Stimulated activated naive B cell treated with anti-CD40 and anti-IgM and Interleukin-4, amounts not matched to agents 10 μg/mL and 1 μg/mL and 100 μg/mL, for 72 hours (primary cell): ENCODE data around the gene CDCA7L.

Experiments used
- ATAC-seq, 2 donors: fragments of 150-1000 bp; cut with Tn5 transposase; replicated peaks; 2 replicates each; pipeline ENCODE4 v1.10.0; 2021; ENCODE audit warnings: moderate library complexity in 1 of 2
- DNase-seq: peaks from one replicate; pipeline ENCODE4 v3.0.0; 2021
- H3K27ac Mint-ChIP-seq: one replicate; pipeline ENCODE4 v1.8.0; 2022; ENCODE audit warnings: mild to moderate bottlenecking, mixed read lengths
- H3K27me3 Mint-ChIP-seq, 2 donors: one replicate each; pipeline ENCODE4 v1.8.0; 2022; ENCODE audit warnings: mixed read lengths in 2 of 2
- H3K36me3 Mint-ChIP-seq, 2 donors: one replicate each; pipeline ENCODE4 v1.8.0; 2022; ENCODE audit warnings: mixed read lengths in 2 of 2, mild to moderate bottlenecking in 1 of 2
- H3K4me1 Mint-ChIP-seq, 2 donors: one replicate each; pipeline ENCODE4 v1.8.0; 2022; ENCODE audit warnings: mixed read lengths in 2 of 2, mild to moderate bottlenecking in 1 of 2
- H3K4me3 Mint-ChIP-seq, 2 donors: one replicate each; pipeline ENCODE4 v1.8.0; 2022; ENCODE audit warnings: mild to moderate bottlenecking in 2 of 2, mixed read lengths in 2 of 2, moderate library complexity in 1 of 2
- H3K9me3 Mint-ChIP-seq, 2 donors: one replicate each; pipeline ENCODE4 v1.8.0; 2022; ENCODE audit warnings: mixed read lengths in 2 of 2, mild to moderate bottlenecking in 1 of 2

Gene CDCA7L

DNA sequence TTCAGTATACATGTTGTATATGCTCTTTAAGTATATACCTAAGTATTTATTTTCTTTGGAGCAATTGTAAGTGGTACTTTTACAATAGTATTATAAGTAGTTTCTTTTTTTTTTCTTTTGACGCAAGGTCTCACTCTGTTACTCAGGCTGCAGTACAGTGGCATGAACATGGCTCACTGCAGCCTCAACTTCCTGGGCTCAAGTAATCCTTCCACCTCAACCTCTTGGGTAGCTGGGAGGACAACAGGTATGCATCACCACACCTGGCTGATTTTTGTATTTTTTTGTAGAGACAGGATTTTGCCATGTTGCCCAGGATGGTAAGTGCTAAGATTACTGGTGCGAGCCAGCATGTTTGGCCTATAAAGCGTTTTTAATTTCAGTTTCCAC is 13.7 kb upstream of the CDCA7L start:
- DNase-seq: no peak
- H3K4me1 Mint-ChIP-seq: peaks cover 17 to 32% of the 10 kb centered on the region in 2 donors
- H3K4me3 Mint-ChIP-seq: no peak overlapping the region
- H3K27me3 Mint-ChIP-seq: no peaks in the 10 kb centered on the region
- no peak overlapping the region for H3K27ac Mint-ChIP-seq
- no peaks in the 10 kb centered on the region for H3K9me3 Mint-ChIP-seq
- H3K36me3 Mint-ChIP-seq: peaks cover 0 to 1% of the 10 kb centered on the region in 2 donors
- ATAC-seq: no peak

DNA sequence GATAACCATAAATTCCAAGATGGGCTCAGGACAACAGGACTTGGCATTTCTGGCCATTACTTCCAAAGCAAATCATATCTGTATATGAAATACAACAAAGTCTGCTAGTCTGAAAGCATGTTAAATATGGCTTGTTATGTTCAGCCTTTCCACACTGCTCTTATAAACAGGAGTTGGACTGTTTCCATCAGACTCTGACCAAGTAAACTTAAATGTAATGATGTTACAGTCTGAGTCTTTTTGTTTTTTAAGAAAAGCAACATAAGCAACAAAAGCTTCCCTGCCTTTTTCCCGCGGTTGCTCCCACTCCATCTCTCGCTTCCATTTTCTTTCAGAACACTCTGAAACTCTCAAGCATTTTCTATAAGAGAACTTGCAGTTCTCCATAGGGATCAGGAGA is 8.1 kb upstream of the CDCA7L start:
- H3K4me3 Mint-ChIP-seq: no peak overlapping the region
- H3K27me3 Mint-ChIP-seq: no peaks in the 10 kb centered on the region
- DNase-seq (no peak), ATAC-seq (no peak)
- no peak overlapping the region for H3K27ac Mint-ChIP-seq
- no peaks in the 10 kb centered on the region for H3K9me3 Mint-ChIP-seq
- H3K4me1 Mint-ChIP-seq: peaks cover 2 to 15% of the 10 kb centered on the region in 2 donors
- H3K36me3 Mint-ChIP-seq: peaks cover 0 to 1% of the 10 kb centered on the region in 2 donors

DNA sequence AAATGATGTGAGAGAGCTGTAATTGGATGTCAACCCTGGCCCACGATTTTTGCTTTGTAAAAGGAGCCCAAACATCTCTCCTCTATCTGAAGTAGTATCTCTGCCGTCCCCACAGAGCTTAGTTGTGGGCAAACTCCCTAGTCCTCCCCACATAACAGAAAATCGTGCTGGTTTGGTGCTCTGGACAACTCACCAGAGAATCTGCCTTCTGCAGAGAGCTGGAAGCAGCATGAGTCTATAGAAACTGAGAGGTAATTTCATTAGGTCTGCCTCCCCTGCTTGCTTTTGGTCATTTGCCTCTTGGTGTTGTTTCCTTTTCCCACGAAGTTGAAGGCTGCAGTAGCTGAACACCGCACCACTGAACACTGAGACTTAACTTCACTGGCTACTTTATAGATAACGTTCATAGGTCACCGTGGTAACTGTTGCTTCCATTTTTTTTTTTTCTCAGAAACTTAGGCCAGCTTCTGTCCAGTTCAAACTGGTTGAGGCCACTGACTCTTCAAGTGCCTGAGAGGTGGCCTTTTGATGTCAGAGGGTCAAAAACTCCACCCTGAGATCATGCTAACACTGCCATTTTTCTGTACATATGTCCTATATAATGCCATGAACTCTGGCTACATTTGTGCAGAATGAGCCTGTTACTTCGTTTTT is 3.3 kb upstream of the CDCA7L start:
- no peaks in the 10 kb centered on the region for H3K36me3 Mint-ChIP-seq
- DNase-seq (no peak), ATAC-seq (no peak)
- H3K4me1 Mint-ChIP-seq: peaks cover 18 to 46% of the 10 kb centered on the region in 2 donors
- no peak overlapping the region for H3K4me3 Mint-ChIP-seq
- no peaks in the 10 kb centered on the region for H3K27me3 Mint-ChIP-seq
- no peak overlapping the region for H3K27ac Mint-ChIP-seq
- H3K9me3 Mint-ChIP-seq: no peaks in the 10 kb centered on the region

DNA sequence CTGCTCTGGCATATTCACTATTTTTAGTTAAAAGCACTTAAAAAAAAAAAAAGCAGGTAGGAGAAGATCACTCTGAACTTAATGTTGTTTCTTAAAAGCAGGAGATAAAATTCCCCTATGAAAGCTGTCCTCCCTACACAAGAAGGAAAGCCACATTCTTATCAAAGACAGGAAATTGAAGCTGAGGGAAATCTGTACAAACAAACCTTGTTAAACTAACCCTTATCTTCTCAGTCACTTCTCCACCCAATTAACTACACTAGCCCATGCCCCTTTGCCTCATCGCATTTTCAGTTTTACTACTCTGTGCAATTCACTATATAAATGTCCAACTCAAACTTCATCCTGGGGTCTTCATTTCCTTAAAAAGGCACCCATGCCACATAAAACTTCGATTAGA is 2.7 kb upstream of the CDCA7L start:
- no peaks in the 10 kb centered on the region for H3K27me3 Mint-ChIP-seq

DNA sequence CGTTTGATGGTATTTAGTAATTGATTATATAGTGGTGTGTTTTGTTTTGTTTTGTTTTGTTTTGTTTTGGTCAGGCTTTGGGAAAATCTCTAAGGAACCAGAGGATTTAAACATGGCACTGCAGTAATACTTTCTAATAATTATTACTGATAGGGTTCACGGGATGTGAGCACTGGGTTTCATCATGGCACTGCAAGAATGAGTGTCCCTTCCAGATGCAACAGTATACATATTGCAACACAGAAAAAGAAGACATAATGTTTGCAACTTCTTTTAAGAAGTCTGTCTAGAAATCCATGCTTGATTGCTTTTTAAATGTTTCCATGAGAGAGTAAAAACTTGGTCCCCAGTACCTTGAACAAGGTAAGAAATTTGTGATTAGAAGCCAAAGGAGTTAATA is 2.2 kb upstream of the CDCA7L start:
- Mint-ChIP-seq H3K9me3 (no peaks in the 10 kb centered on the region), H3K36me3 (peaks cover 0 to 3% of the 10 kb centered on the region in 2 donors), H3K4me3 (no peak overlapping the region), H3K27me3 (no peaks in the 10 kb centered on the region), H3K27ac (no peak overlapping the region), H3K4me1 (peaks cover 23 to 53% of the 10 kb centered on the region in 2 donors)
- no peak for DNase-seq
- ATAC-seq: no peak

More for the DNA sequence above, 2.7 kb upstream of the CDCA7L start:
- no peak overlapping the region for H3K4me3 Mint-ChIP-seq
- peaks cover 19 to 49% of the 10 kb centered on the region in 2 donors for H3K4me1 Mint-ChIP-seq
- H3K36me3 Mint-ChIP-seq: no peaks in the 10 kb centered on the region
- peak overlapping the region; percentile 7 for H3K27ac Mint-ChIP-seq
- ATAC-seq (no peak), DNase-seq (no peak)
- no peaks in the 10 kb centered on the region for H3K9me3 Mint-ChIP-seq

DNA sequence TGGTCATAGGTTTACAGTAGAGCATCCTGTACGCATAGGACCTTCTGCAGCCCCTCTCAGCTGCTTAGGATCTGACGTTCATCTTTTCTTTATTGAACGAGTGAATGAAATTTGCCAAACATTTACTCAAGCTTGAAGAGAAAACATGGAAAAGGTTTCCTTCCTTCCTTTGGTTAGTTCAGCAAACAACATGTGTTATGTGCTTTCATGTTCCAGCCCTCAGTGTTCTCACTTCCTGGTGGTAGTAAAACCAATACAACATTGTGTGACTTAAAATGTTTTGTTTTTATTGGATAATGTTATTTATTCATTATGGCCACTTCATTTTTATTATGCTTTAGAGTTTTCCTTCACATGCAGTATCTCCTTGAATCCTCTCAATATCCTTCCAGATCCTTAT is 1.4 kb upstream of the CDCA7L start:
- Mint-ChIP-seq H3K27me3 (no peaks in the 10 kb centered on the region), H3K27ac (no peak overlapping the region), H3K9me3 (no peaks in the 10 kb centered on the region), H3K36me3 (peaks cover 0 to 4% of the 10 kb centered on the region in 2 donors), H3K4me3 (no peak overlapping the region), H3K4me1 (peaks cover 28 to 62% of the 10 kb centered on the region in 2 donors)
- no peak for DNase-seq
- no peak for ATAC-seq

DNA sequence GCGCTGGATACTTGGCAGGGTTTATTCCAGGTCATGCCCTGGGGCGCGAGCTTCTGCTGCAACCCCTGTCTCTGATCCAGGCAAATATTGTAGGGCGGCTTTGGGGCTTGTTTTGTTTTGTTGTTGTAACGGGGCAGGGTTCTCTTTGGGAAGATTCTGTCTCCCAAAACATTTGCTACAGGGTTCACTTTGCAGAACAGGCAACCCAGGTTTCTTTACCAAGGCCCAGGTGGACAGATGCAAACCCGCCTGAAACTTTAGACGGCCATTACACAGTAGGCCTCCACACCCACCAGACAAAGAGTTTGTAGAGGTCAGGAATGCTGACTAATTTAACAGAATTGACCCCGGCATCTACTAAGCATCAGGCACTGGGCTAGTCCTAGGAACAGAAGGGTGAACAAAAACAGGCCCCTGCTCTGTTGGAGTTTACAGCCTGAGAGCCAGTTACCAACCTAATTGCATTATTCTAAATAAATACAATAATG is 567 bp upstream of the CDCA7L start:
- DNase-seq (no peak), ATAC-seq (no peak)
- Mint-ChIP-seq H3K4me3 (peak overlapping the region; percentile 90 to 94), H3K4me1 (peaks cover 34 to 70% of the 10 kb centered on the region in 2 donors), H3K27ac (peak overlapping the region; percentile 100), H3K36me3 (peaks cover 0 to 4% of the 10 kb centered on the region in 2 donors), H3K27me3 (no peaks in the 10 kb centered on the region), H3K9me3 (no peaks in the 10 kb centered on the region)

DNA sequence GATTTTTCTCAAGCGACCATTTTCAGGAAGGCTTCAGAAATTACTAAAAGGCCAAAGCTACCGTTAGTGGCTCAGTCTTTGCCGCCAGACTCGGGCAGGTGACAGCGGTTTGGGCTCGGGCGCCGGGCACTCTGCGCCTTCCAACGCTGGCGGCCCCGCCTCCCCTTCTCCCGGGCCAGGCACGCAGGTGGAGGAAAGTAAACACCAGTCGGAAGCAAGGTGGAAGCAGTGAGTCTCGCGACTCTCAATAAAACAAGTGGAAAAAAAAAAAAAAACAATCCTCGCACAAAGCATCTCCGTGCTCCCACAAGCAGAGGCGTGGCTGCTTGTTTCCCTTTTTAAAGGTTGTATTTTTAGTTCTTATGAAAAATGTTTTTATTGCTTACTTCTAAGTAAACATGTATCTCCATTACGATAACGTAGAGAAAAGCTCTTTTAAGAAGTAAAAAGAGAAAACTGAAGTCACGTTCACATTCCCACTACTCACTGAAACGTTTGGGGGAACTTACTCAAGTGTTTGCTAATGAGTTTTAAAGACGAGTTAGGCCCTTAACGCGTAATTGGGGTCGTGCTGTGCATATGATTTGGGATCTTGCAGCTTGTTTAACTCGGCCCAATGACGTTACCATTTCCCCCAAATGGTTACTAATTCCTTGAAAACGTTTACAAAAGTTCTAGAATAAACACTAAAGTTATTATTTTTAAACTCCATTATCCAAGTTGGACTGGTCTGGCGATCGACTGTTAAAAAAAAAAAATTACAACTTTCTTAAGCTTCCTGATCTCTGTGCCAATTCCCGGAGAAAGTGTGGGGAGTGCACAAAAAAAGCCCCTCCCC is 864 bp downstream of the CDCA7L start:
- Mint-ChIP-seq H3K9me3 (no peaks in the 10 kb centered on the region), H3K27me3 (no peaks in the 10 kb centered on the region), H3K27ac (peak overlapping the region; percentile 100), H3K36me3 (peaks cover 0 to 4% of the 10 kb centered on the region in 2 donors), H3K4me3 (peak overlapping the region; percentile 90 to 94), H3K4me1 (peaks cover 44 to 84% of the 10 kb centered on the region in 2 donors)
- DNase-seq (no peak), ATAC-seq (no peak)

DNA sequence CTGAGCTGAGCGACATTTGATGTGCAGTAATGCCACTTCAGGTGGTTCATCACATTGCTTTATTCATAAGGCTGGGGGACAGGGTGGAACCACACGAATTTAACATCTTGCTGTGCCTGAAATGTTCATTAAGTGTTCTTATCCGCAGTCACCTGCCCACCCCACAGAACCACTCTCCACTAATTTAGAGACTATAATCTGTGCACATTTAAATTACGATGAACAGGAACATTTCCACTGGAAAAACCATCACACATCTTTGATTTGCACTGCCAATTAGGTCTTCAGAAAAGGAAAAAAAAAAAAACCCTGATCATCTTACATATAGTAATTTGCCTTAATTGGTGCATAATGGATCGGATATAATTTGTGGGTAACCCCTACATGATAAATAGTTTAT is 2.3 kb downstream of the CDCA7L start:
- Mint-ChIP-seq H3K27ac (peak overlapping the region; percentile 33), H3K36me3 (peaks cover 0 to 4% of the 10 kb centered on the region in 2 donors), H3K27me3 (no peaks in the 10 kb centered on the region), H3K4me3 (peak overlapping the region in 1 of 2 donors; percentile 44), H3K9me3 (no peaks in the 10 kb centered on the region), H3K4me1 (peaks cover 47 to 85% of the 10 kb centered on the region in 2 donors)
- DNase-seq (no peak), ATAC-seq (no peak)

DNA sequence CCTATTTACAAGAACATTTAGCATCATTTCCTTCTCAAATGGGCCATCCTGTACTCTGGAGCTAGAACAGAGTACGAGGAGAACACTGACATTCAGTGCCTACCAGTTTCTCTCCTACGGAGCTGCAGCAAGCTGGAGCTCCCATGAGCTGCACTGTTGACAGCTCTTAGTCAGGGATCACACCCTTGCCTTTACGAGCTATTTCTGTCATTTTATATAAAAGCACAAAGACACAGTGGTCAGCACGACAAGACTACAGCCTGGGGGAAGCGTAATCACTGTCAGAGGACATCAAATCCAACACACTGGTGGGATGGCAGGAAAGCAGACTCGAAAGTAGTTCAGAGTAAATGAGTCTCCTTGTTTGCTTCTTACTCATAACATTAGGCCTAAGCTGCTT is 2.7 kb downstream of the CDCA7L start:
- Mint-ChIP-seq H3K9me3 (no peaks in the 10 kb centered on the region), H3K4me1 (peaks cover 50 to 85% of the 10 kb centered on the region in 2 donors), H3K36me3 (peaks cover 2 to 9% of the 10 kb centered on the region in 2 donors), H3K27me3 (no peaks in the 10 kb centered on the region), H3K27ac (peak overlapping the region; percentile 33), H3K4me3 (peak overlapping the region in 1 of 2 donors; percentile 44)
- DNase-seq (no peak), ATAC-seq (no peak)

DNA sequence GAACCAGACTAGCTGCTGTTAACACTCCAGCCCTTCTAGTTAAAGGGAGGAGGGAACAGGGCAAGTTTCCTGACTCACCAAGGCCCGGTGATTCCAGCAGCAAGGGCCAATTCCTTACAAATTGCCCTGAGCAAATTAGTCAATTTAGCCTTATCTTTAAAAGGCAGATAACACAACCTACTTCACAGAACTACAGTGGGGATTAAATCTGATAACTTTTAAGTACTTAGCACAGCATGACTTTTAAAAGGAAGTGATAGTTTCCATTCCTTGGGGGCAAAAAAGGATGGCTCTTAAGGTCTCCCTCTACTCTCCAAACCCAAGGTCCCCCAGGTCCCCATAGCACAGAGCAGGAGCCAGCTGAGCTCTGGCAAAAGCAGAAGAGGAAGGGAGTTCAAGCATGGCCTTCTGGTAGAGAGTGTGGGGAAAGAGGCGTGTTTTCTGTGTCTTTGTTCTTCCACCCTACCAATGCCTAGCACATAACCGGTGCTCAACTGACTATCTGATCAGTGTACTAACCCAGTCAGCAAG is 4.0 kb downstream of the CDCA7L start:
- Mint-ChIP-seq H3K9me3 (peaks cover 0 to under 1% of the 10 kb centered on the region in 2 donors), H3K36me3 (peaks cover 8 to 14% of the 10 kb centered on the region in 2 donors), H3K4me1 (peaks cover 46 to 84% of the 10 kb centered on the region in 2 donors), H3K27ac (peak overlapping the region; percentile 74), H3K27me3 (no peaks in the 10 kb centered on the region), H3K4me3 (peak overlapping the region; percentile 58 to 69)
- ATAC-seq: peak; percentile 31 to 35
- peak; percentile 44 for DNase-seq

DNA sequence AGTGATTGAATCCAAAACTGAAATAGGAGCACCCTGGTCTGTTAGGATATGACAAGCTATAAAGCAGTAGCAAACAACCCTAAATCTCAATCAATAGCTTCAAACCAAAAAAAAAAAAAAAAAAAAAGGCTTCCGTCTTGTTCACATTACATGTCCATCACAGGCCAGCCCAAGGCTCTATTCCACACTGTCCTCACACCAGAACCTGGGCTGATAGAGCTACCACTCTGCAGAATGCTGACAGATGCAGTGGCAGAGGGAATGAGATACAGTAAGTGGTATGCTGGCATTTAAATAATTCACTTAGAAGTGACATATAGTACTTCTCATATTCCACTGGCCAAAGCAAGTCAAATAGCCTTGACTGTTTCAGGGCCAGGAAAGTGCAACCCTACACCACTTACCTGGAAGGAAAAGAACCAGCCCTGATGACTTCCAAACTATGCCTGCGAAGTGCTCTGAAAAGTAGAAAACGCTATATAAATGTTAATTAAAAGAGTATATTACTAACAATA is 5.8 kb downstream of the CDCA7L start:
- Mint-ChIP-seq H3K27ac (peak overlapping the region; percentile 92), H3K4me3 (peak overlapping the region; percentile 8 to 29), H3K27me3 (no peaks in the 10 kb centered on the region), H3K9me3 (peaks cover 0 to 5% of the 10 kb centered on the region in 2 donors), H3K36me3 (peaks cover 16 to 25% of the 10 kb centered on the region in 2 donors), H3K4me1 (peaks cover 47 to 86% of the 10 kb centered on the region in 2 donors)
- peak; percentile 2 to 3 for ATAC-seq
- no peak for DNase-seq

DNA sequence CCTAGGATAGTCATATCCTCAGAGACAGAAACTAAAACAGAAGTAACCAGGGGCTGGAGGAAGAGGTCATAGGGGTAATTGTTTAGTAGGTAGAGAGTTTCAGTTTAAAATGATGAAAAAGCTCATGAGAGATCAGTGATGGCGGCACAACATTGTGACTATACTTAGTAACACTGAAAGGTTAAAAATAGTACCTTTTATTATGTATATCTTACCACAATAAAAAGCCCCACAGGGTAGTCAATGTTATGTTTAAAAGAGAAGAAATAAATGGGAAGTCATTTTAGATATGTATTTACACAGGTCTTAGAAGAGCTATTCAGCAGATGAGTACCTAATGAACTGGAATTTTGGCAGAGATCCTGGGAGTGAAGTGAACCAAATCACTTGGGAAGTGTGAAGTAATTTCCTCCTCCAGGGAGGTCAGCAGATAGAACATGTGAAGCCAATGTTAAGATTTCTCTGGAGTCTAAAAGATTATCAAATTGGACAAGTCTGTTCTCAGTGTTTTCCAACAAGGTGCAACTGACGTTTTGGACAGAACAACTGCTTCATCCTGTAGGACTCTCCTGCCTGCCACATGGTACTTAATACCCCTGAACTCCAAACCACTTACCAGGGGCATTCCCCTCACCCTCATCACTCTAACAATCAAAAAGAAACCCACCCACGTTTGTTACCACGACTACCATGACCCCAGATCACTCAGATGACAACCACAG is 6.4 kb downstream of the CDCA7L start:
- Mint-ChIP-seq H3K9me3 (peaks cover 0 to 7% of the 10 kb centered on the region in 2 donors), H3K27me3 (no peaks in the 10 kb centered on the region), H3K27ac (peak overlapping the region; percentile 92), H3K4me3 (peak overlapping the region; percentile 8 to 29), H3K36me3 (peaks cover 16 to 31% of the 10 kb centered on the region in 2 donors), H3K4me1 (peaks cover 49 to 88% of the 10 kb centered on the region in 2 donors)
- peak; percentile 83 to 85 for ATAC-seq
- DNase-seq: peak; percentile 74

DNA sequence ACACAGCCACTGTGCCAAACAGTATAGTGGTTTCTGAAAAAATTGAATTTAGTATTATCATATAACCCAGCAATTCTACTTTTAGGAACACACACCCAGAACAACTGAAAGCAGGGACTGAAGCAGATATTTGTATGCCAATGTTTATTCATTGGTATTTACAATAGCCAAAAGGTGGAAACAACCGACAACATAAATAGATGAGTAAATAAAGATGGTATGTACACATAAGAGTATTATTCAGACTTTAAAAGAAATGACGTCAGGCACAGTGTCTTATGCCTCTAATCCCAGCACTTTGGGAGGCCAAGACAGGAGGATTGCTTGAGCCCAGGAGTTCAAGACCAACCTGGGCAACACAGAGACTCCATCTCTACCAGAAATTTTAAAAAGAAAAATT is 7.2 kb downstream of the CDCA7L start:
- H3K27me3 Mint-ChIP-seq: no peaks in the 10 kb centered on the region
- H3K36me3 Mint-ChIP-seq: peaks cover 18 to 36% of the 10 kb centered on the region in 2 donors
- peak overlapping the region; percentile 92 for H3K27ac Mint-ChIP-seq
- peaks cover 52 to 94% of the 10 kb centered on the region in 2 donors for H3K4me1 Mint-ChIP-seq
- H3K4me3 Mint-ChIP-seq: peak overlapping the region; percentile 27 to 29
- peaks cover 0 to 8% of the 10 kb centered on the region in 2 donors for H3K9me3 Mint-ChIP-seq
- DNase-seq (no peak), ATAC-seq (no peak)
